GM18498 (cell line): ENCODE results near the gene IL10RA.

ENCODE experiments used
- ATAC-seq: cut with Tn5 transposase; IDR thresholded peaks from one replicate; pipeline ENCODE4 v1.9.1; 2021; ENCODE audit warnings: mild to moderate bottlenecking, moderate library complexity; ENCODE audit not compliant: unreplicated experiment

Gene IL10RA

DNA sequence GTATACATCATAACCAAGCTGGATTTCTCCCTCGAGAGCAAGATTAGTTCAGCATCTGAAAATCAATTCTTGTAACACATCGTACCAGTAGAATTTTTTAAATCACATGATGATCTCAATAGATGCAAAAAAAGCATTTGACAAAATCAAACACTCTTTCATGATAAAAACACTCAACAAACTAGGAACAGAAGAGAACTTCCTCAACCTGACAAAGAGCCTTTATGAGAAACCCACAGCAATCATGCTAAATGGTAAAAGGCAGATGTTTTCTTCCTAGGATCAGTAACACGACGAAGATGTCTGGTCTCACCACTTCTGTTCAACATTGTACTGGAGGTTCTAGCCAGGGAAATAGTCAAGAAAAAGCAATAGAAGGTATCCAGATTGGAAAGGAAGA, 56.6 kb downstream of the IL10RA start:
- no peak for ATAC-seq

DNA sequence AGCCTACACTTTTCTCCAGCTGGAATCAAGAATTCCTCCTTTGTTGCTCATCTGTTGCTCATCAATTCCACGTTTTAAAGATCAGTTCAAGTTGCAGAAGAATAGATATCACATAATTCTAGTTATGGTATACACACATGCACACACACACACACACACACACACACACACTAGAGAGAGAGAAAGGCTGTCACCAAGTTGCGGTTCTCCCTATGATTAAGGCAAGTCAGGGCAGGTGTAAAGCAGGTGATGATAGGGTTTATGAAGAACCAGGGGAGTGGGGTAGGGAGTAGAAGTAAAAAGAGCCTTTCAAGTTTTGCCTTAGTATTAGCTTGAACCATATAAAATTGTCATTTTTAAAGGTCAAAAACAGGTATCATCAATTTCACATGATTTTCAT, 59.0 kb downstream of the IL10RA start:
- ATAC-seq = no peak

DNA sequence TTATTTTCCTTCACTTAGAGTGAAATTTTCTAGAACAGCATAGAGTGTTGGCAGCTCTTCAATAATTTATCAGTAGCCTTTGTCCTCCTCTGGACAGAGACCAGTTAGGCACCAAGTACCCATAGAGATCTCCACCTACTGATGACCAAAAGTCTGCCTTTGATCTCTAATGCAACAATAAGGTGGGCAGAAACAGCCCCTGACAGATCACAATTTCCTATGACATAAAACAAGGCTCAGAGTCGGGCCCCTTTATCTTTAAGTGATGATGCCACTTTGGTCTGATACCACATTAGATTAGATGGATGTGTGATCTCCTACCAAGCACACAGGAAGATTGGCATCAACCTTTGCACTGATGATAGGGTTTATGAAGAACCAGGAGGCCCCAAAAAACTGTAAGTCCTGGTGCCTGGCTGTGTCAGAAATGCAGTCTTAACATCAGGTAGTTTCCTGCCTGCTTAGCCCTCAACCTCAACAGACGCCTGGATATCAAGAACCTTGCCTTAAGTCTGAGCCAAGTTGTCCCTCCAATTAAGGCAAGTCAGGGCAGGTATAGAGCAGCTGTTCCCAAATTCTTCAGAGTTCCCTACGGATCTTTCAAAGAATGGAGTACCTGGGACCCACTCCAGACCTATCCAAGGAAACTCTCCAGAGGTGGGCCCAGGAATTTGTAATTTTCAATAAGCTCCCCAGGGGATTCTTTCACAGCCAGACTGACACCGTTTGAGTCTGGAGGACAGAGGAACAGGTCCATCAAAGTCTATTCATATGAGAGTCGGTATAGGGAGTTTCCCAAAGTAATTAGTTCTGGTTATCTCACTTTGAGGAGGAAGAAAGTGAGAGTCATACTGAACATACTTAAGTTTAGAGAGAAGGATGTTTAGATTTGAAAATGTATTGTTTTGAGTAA, 60.1 kb downstream of the IL10RA start:
- ATAC-seq = no peak

DNA sequence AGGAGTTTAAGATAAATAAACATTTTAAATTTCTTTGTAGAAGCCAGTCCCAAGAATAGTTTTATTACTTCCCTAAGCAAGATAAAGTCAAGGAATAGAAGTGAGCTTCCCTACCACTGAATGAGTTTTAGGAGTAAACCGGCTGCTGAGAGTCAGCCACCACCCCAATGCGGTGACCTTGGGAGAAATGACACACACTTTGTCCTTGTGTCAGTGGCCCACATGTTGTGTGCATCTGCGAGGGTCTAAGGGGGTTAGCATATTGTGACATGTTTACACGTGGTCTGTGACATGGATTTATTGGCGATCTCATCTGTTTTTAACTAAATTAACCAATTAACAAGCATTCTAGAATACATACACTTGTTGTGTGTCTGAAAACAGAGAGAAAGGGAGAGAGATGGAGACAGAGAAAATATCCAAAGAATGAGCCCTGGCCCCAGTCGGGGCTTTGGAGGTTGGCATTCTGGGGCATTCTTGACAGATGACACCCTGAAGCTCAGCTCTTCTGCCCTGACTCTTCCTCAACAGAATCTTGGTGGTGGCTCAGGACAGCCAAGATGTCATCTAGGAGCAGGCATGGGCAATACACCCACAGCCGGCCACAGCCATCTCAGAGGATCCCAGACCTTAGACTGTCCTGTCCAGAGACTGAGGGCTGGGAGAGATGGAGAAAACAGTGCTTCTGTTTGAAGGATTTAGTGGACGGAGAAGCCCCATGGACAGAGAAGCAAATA, 60.9 kb downstream of the IL10RA start:
- no peak for ATAC-seq

DNA sequence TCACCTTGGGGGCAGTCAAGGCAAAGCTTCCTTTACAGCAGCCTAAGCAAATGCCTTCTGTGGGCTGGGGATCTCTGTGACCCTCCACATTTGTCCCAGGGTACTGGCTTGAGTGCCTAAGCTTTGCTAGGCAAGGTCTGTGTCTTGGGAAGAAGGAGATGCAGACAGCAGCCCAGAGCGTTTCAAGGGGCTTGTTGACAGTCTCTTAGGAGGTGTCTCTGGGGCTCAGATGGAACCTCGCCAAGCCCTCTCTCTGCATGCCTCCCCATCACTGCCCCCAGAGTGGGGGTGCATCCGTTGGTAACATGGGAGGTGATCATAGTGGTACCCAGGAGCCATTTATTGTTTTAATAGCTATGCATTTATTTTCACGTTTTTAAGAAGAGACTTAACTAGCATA, 61.6 kb downstream of the IL10RA start:
- ATAC-seq = no peak

DNA sequence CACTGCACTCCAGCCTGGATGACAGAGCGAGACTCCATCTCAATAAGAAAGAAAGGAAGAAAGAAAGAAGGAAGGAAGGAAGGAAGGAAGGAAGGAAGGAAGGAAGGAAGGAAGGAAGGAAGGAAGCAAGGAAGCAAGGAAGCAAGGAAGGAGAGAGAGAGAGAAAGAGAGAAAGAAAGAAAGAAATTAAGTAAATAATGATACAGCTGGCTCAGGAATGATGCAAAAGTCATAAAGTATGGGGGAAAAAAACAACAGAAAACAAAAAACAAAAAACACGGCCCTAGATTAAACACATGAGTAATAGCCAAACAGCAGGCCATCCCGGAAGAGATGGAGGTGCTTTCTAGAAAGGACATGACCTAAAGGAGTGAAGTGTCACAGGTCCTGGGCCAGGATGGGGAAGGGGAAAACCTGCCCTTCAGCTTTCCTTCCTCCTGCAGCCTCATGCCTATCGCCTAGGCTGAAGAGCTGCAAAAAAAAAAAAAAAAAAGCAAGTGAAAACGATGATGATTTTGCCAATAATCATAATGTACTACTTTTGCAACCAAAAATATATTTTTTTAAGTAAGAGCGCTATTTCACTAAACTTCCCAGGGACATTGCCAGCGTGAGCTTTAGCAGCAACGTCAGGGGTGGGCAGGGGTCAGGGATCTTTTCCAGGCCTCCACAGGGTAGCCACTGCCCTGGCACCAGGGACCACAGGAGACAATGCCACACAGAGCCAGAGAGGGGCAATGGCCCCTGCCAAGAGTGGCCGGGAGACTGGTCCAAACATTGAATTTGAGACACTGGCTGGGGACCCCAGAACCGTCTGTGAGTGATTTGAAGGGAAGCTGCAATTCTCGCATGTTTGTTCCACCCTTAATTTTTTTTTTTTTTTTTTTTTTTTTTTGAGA, 62.5 kb downstream of the IL10RA start:
- ATAC-seq = no peak

DNA sequence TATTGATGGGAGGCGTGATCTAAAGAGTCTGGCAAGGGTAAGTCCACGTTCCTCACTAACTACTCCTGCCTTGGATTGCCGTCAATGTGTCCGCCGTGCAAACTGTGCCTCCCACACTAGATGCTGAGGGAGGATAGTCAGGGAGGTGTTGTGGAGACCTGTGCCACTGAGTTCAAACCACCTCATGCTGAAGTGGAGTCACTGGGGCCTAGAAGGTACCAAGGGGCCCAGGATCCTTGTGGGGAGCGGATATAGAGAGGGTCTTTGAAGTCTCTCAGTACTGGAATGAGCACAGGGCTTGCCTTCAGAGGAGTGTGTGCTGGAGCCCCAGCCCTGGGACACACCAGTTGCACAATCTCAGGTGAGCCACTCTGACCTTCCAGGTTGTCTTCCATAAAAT, 63.6 kb downstream of the IL10RA start:
- ATAC-seq = no peak

DNA sequence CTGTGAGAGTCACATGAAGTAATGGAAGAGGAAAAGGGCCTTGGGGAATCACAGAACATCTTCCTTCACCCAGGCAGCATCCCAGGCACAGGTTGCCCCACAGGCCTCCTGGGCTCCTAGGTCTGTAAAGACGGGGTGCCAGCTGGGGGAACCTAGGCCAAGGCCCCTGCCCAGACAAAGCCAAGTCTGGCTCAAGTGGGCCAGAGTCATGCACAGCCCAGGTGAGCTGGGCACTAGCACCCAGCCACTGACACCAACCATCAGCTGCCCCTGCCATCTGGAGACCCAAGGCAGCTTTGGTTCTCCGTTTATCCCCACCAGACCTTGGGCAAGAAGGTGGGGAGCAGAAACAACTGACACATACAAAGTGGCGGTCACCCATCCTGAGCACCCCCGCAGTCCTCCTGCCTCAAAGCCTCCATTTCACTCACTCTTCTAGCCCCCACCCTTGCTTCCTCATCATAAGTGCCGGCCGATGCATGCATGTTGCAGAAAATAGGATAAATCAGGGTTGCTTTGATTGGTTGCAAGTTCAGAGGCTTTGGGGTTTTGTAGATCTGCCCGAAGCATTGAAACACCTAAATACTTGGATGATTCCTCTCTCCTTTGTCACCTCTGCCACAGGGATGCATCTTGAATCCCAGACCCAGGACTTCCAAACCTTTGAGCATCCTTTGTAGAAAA, 64.2 kb downstream of the IL10RA start:
- no peak for ATAC-seq
